Measurements from ENCODE around the gene STPG3. TPM values are rescaled to one million over a fixed set of nuclear protein-coding genes. Genes with fewer than 3 reads are reported as not detected.

The STPG3 gene
- polyA plus RNA-seq, 2 of the 4 experiments (the other 2 are of a cell fraction): not detected

GRCh38 chr9:137231372-137232039 lies 19.6 kb upstream of the STPG3 start (continued):
- TF ChIP-seq CTCF (IDR thresholded peaks at IDR 0.05): no peak
- TF ChIP-seq POLR2AphosphoS2 (conservative IDR thresholded peaks at IDR 0.05; ENCODE audit: low read length): no peak
- TF ChIP-seq, protein P1, sequence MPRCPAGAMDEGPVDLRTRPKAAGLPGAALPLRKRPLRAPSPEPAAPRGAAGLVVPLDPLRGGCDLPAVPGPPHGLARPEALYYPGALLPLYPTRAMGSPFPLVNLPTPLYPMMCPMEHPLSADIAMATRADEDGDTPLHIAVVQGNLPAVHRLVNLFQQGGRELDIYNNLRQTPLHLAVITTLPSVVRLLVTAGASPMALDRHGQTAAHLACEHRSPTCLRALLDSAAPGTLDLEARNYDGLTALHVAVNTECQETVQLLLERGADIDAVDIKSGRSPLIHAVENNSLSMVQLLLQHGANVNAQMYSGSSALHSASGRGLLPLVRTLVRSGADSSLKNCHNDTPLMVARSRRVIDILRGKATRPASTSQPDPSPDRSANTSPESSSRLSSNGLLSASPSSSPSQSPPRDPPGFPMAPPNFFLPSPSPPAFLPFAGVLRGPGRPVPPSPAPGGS (IDR thresholded peaks at IDR 0.05): no peak
- no peak for TF ChIP-seq HDAC2 (IDR thresholded peaks at IDR 0.05)
- TF ChIP-seq, protein P2, sequence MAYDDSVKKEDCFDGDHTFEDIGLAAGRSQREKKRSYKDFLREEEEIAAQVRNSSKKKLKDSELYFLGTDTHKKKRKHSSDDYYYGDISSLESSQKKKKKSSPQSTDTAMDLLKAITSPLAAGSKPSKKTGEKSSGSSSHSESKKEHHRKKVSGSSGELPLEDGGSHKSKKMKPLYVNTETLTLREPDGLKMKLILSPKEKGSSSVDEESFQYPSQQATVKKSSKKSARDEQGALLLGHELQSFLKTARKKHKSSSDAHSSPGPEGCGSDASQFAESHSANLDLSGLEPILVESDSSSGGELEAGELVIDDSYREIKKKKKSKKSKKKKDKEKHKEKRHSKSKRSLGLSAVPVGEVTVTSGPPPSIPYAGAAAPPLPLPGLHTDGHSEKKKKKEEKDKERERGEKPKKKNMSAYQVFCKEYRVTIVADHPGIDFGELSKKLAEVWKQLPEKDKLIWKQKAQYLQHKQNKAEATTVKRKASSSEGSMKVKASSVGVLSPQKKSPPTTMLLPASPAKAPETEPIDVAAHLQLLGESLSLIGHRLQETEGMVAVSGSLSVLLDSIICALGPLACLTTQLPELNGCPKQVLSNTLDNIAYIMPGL (CRISPR knock-in tag; IDR thresholded peaks at IDR 0.05; ENCODE audit: borderline replicate concordance): no peak
- TF ChIP-seq FOSL2 (IDR thresholded peaks at IDR 0.05): no peak
- no peak for TF ChIP-seq FOSL2 (CRISPR knock-in tag; IDR thresholded peaks at IDR 0.05)
- no peak for TF ChIP-seq BHLHE40 (IDR thresholded peaks at IDR 0.05; ENCODE audit: low read depth, low read length)

GRCh38 chr9:137232101-137232500 lies 19.0 kb upstream of the STPG3 start:
- no peak for ATAC-seq
- no peak for FAIRE-seq
- POLR2A ChIA-PET: interaction anchor here (0.8 kb wide), 1 partner anchor 9 kb away, joined by 3 read pairs; the partner anchor contains the start of gene TUBB4B
- Histone ChIP-seq H3K9me3 (no peaks in the 10 kb centered on the region), H3K4me2 (no peak overlapping the region), H3K27ac (no peak overlapping the region), H3K4me3 (no peak overlapping the region), H3K4me1 (peaks cover 39% of the 10 kb centered on the region)
- WGBS (ENCODE audit: missing lambda C conversion rate): 93% methylated on average over 2 of the region's 10 CpGs
- no peak for TF ChIP-seq RAD21 (conservative IDR thresholded peaks at IDR 0.05 in 1 of 2, IDR thresholded peaks at IDR 0.05 in 1 of 2)
- TF ChIP-seq CBX8 (IDR thresholded peaks at IDR 0.05): no peak
- CTCF ChIA-PET: interaction anchor here (0.8 to 10.1 kb wide), 4 partner anchors 42 to 183 kb away, joined by 3 to 81 read pairs (median 4); partner anchors contain the start of genes ANAPC2 and SSNA1
- DNase-seq (ENCODE audit: low read depth in 1 of 2, low spot score in 1 of 2): no peak

GRCh38 chr9:137232510-137232909 lies 18.6 kb upstream of the STPG3 start:
- no peak for ATAC-seq
- FAIRE-seq: no peak
- no peaks in the 10 kb centered on the region for H3K9me3 ChIP-seq
- no peak for DNase-seq (ENCODE audit: low read depth in 1 of 2, low spot score in 1 of 2)
- H3K4me1 ChIP-seq: peaks cover 39% of the 10 kb centered on the region
- no peak overlapping the region for H3K27ac ChIP-seq
- no peak overlapping the region for H3K4me2 ChIP-seq
- no peak overlapping the region for H3K4me3 ChIP-seq
- ChIA-PET POLR2A (no interaction called here), CTCF (interaction anchor here (0.8 to 8.6 kb wide), 5 partner anchors 16 to 183 kb away, joined by 3 to 71 read pairs (median 4); a partner anchor contains a TSS)
- 88% methylated on average over 14 of the region's 24 CpGs for WGBS (ENCODE audit: missing lambda C conversion rate)
- no peak for TF ChIP-seq NPAS2 (CRISPR knock-in tag; IDR thresholded peaks at IDR 0.05; ENCODE audit: borderline replicate concordance)
- TF ChIP-seq POLR2A (IDR thresholded peaks at IDR 0.05; ENCODE audit: low read length): no peak
- no peak for TF ChIP-seq EP300 (IDR thresholded peaks at IDR 0.05)
- no peak for TF ChIP-seq JUNB (IDR thresholded peaks at IDR 0.05)
- TF ChIP-seq, protein P3, sequence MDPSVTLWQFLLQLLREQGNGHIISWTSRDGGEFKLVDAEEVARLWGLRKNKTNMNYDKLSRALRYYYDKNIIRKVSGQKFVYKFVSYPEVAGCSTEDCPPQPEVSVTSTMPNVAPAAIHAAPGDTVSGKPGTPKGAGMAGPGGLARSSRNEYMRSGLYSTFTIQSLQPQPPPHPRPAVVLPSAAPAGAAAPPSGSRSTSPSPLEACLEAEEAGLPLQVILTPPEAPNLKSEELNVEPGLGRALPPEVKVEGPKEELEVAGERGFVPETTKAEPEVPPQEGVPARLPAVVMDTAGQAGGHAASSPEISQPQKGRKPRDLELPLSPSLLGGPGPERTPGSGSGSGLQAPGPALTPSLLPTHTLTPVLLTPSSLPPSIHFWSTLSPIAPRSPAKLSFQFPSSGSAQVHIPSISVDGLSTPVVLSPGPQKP (IDR thresholded peaks at IDR 0.05; ENCODE audit: low read depth, low read length): no peak
- TF ChIP-seq FOXS1 (CRISPR knock-in tag; IDR thresholded peaks at IDR 0.05): no peak
- TF ChIP-seq, protein P4, sequence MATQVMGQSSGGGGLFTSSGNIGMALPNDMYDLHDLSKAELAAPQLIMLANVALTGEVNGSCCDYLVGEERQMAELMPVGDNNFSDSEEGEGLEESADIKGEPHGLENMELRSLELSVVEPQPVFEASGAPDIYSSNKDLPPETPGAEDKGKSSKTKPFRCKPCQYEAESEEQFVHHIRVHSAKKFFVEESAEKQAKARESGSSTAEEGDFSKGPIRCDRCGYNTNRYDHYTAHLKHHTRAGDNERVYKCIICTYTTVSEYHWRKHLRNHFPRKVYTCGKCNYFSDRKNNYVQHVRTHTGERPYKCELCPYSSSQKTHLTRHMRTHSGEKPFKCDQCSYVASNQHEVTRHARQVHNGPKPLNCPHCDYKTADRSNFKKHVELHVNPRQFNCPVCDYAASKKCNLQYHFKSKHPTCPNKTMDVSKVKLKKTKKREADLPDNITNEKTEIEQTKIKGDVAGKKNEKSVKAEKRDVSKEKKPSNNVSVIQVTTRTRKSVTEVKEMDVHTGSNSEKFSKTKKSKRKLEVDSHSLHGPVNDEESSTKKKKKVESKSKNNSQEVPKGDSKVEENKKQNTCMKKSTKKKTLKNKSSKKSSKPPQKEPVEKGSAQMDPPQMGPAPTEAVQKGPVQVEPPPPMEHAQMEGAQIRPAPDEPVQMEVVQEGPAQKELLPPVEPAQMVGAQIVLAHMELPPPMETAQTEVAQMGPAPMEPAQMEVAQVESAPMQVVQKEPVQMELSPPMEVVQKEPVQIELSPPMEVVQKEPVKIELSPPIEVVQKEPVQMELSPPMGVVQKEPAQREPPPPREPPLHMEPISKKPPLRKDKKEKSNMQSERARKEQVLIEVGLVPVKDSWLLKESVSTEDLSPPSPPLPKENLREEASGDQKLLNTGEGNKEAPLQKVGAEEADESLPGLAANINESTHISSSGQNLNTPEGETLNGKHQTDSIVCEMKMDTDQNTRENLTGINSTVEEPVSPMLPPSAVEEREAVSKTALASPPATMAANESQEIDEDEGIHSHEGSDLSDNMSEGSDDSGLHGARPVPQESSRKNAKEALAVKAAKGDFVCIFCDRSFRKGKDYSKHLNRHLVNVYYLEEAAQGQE (IDR thresholded peaks at IDR 0.05): no peak
- TF ChIP-seq, protein P5, sequence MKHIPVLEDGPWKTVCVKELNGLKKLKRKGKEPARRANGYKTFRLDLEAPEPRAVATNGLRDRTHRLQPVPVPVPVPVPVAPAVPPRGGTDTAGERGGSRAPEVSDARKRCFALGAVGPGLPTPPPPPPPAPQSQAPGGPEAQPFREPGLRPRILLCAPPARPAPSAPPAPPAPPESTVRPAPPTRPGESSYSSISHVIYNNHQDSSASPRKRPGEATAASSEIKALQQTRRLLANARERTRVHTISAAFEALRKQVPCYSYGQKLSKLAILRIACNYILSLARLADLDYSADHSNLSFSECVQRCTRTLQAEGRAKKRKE (CRISPR knock-in tag; IDR thresholded peaks at IDR 0.05; ENCODE audit: low read depth): no peak
- TF ChIP-seq ZSCAN20 (CRISPR knock-in tag; IDR thresholded peaks at IDR 0.05): no peak
- TF ChIP-seq, protein P6, sequence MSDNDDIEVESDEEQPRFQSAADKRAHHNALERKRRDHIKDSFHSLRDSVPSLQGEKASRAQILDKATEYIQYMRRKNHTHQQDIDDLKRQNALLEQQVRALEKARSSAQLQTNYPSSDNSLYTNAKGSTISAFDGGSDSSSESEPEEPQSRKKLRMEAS (IDR thresholded peaks at IDR 0.05): no peak
- no peak for TF ChIP-seq MAFK (IDR thresholded peaks at IDR 0.05; ENCODE audit: partially characterized antibody)
- TF ChIP-seq HEYL (CRISPR knock-in tag; IDR thresholded peaks at IDR 0.05): no peak
- no peak for TF ChIP-seq FOSL2 (IDR thresholded peaks at IDR 0.05)
- TF ChIP-seq FOSL2 (CRISPR knock-in tag; IDR thresholded peaks at IDR 0.05): no peak
- no peak for TF ChIP-seq HOXB5 (CRISPR knock-in tag; IDR thresholded peaks at IDR 0.05)
- TF ChIP-seq HOXB13 (CRISPR knock-in tag; IDR thresholded peaks at IDR 0.05; ENCODE audit: low read depth): no peak
- TF ChIP-seq BHLHE40 (IDR thresholded peaks at IDR 0.05; ENCODE audit: low read depth, low read length): no peak
